WERI-Rb-1 (cell line): ENCODE data around the gene MST1.

Source experiments
- DNase-seq: peaks from one replicate; pipeline ENCODE4 v3.0.0-alpha.2; 2020
- H3K27ac ChIP-seq: fragments of 250-450 bp; sonication (Bioruptor Pico); 2 replicates; pipeline ENCODE4 v1.5.1; 2020; ENCODE audit warnings: mild to moderate bottlenecking, moderate library complexity
- H3K27me3 ChIP-seq: fragments of 250-450 bp; sonication (Bioruptor Pico); 2 replicates; pipeline ENCODE4 v1.5.1; 2021; ENCODE audit warnings: mild to moderate bottlenecking, low read depth, moderate library complexity; ENCODE audit not compliant: insufficient read depth, severe bottlenecking
- H3K36me3 ChIP-seq: fragments of 250-450 bp; sonication (Bioruptor Pico); 2 replicates; pipeline ENCODE4 v1.5.1; 2020; ENCODE audit warnings: mild to moderate bottlenecking, moderate library complexity
- H3K4me3 ChIP-seq: 2 replicates; pipeline ENCODE4 v1.5.1; 2011; ENCODE audit warnings: low read depth, mild to moderate bottlenecking, control low read depth, low read length
- H3K9me3 ChIP-seq: fragments of 250-450 bp; sonication (Bioruptor Pico); 2 replicates; pipeline ENCODE4 v1.5.1; 2021; ENCODE audit warnings: mild to moderate bottlenecking, moderate library complexity; ENCODE audit not compliant: severe bottlenecking
- TF ChIP-seq, protein P1 (sequence below): IDR thresholded peaks from 2 replicates; pipeline ENCODE4 v1.5.1; 2011; ENCODE audit warnings: low read depth, mild to moderate bottlenecking, control low read depth, inconsistent platforms, low read length

The MST1 gene

DNA sequence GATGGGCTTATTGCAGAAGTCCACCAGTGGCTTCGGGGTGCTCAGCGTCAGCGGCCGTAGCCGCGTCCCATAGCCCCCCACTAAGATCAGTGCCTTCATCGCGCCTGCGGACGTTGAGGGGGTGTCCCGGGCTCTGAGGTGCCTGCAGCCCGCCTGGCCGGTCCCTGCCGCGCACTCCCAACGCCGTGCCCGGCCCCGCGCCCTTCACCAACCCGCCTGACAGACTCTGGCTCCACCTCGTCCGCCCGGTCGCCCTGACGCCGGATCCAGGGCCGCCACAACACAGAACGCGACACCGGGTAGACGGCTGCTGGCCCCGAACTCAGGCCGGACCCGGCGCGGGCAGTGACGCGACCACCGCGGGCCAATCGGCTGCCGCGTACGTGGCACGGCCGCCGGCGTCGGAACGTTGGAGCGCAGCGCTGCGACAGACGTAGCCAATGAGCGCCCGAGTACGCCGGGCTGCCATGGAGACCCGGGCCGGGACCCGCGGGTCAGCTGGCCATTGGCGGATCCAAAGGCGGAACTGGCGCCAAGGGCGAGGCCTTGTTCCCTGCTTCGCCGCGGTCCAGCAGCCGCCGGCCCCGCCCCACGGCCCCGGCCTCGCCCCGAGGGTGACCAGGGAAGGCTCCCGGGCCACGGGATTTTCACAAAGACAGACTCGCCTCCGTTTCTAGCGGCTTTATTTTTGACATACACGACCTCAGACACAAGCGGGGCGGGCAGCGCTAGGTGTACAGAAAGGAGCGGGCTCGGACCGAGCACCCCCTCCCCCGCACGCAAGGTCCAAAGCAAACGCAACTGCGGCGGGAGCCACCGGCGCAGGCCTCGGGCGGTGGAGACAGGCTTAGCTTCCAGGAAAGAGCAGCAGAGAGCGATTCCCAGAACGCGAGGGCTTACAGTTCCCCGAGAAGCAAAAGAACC lies 34.6 kb upstream of the MST1 start, which contains the start of gene GMPPB:
GMPPB (minus strand) TSS at position 324 of the 924 bp plus-strand sequence; CDS start at position 99, 225 bp downstream.
- peak within 1 kb of the TSS; percentile 94 for H3K27ac ChIP-seq
- H3K36me3 ChIP-seq = peaks cover 59% of the 10 kb centered on the region
- peak within 1 kb of the TSS; percentile 88 for H3K4me3 ChIP-seq
- DNase-seq = peak; percentile 95
- H3K27me3 ChIP-seq = no peaks in the 10 kb centered on the region
- TF ChIP-seq, protein P1, sequence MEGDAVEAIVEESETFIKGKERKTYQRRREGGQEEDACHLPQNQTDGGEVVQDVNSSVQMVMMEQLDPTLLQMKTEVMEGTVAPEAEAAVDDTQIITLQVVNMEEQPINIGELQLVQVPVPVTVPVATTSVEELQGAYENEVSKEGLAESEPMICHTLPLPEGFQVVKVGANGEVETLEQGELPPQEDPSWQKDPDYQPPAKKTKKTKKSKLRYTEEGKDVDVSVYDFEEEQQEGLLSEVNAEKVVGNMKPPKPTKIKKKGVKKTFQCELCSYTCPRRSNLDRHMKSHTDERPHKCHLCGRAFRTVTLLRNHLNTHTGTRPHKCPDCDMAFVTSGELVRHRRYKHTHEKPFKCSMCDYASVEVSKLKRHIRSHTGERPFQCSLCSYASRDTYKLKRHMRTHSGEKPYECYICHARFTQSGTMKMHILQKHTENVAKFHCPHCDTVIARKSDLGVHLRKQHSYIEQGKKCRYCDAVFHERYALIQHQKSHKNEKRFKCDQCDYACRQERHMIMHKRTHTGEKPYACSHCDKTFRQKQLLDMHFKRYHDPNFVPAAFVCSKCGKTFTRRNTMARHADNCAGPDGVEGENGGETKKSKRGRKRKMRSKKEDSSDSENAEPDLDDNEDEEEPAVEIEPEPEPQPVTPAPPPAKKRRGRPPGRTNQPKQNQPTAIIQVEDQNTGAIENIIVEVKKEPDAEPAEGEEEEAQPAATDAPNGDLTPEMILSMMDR = no peak
- H3K9me3 ChIP-seq = no peaks in the 10 kb centered on the region

DNA sequence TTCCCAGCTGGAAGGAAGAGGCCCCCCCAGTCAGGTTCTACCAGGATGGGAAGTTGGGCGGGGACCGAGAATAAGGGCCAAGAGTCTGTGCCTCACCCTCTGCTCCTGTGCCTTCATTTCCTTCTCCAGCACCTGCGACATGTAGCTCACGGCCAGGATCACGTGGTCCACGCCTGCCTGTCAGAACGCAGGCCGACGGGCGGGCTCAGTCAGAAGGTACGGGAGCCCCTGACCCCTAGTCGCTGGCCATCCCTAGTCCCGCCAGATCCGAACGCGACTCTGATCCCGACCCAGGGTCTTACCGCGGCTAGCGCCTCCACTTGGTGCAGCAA lies 34.0 kb upstream of the MST1 start:
- TF ChIP-seq, protein P1 = 0 out of 2 replicates have a peak, but pooled peaks have one; percentile 0
- H3K9me3 ChIP-seq = no peaks in the 10 kb centered on the region
- peak; percentile 60 for DNase-seq
- peaks cover 58% of the 10 kb centered on the region for H3K36me3 ChIP-seq
- peak overlapping the region; percentile 88 for H3K4me3 ChIP-seq
- H3K27ac ChIP-seq = peak overlapping the region; percentile 94
- H3K27me3 ChIP-seq = no peaks in the 10 kb centered on the region

DNA sequence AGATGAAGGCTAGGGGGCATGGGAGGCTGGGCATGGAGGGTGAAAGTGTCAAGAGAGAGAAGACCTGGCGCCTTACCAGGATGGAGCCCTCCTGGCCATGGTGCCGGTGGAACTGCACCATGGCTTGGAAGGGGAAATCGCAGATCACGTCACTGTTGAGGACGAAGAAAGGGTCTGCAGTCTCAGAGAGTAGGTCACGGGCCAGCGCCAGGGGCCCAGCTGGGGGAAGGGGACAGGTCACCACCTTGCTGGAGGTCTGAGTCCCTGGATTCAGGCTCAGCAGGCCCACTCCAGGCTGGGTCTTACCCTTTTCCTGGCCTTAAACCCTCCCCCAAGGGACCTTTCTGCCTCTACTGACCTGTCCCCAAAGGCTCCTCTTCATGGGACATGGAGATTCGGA lies 33.6 kb upstream of the MST1 start:
- Histone ChIP-seq H3K36me3 (peaks cover 60% of the 10 kb centered on the region), H3K9me3 (no peaks in the 10 kb centered on the region), H3K27me3 (no peaks in the 10 kb centered on the region), H3K4me3 (peak overlapping the region; percentile 88), H3K27ac (peak overlapping the region; percentile 94)
- DNase-seq = no peak
- TF ChIP-seq, protein P1 = no peak

DNA sequence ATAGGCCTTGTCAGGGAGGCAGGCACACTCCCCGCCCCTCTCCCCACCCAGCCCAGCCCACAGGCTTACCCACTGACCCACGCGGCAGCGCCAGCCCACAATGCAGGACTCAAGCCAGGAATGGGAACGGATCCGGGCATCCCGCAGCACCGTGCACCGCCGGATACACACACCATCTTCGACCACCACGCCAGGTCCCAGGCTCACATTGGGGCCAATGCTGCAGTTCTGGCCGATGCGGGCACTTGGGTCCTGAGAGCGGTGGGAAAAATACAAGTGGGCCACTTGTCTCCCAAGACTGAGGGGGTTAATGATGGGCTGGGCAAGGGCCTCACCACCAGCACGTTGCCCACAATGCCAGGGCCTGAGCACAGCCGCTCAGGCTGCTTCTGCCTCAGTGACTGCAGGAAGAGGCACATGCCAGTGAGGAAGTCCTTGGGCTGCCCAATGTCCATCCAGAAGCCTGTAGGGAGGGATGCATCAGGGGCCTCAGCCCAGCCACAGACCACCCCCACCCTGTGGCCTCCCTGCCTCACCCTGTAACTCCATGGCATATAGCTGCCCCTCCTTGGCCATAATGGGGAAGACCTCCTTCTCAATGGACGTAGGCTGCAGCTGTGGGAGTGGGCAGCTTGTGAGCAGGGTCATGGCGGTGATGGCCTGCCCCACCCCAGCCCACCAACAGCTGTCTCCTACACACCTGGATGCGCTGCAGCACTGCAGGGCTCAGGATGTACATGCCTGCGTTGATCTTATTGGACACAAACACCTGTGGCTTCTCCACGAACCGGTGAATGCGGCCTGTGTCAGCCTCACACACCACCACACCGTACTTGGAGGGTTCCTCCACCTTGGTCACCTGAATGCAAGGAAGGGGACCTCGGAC lies 32.9 kb upstream of the MST1 start:
- Histone ChIP-seq H3K4me3 (no peak overlapping the region), H3K27me3 (no peaks in the 10 kb centered on the region), H3K27ac (no peak overlapping the region), H3K36me3 (peaks cover 53% of the 10 kb centered on the region), H3K9me3 (no peaks in the 10 kb centered on the region)
- TF ChIP-seq, protein P1 = no peak
- no peak for DNase-seq

DNA sequence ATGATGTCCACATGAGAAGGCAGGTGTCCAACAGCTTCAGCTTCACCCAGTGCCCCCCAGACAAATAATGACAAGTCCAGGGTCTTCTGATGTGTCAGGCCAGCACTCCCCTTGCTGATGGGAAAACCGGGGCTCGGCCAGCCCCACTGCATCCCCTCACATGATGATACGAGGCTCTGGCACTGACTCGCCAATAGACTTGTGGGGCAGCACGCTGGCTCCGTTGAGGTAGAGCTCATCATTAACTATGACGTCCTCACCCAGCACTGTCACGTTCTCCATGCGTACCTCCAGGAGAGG lies 32.3 kb upstream of the MST1 start:
- no peaks in the 10 kb centered on the region for H3K27me3 ChIP-seq
- peaks cover 47% of the 10 kb centered on the region for H3K36me3 ChIP-seq
- no peaks in the 10 kb centered on the region for H3K9me3 ChIP-seq
- TF ChIP-seq, protein P1 = no peak
- no peak for DNase-seq
- no peak overlapping the region for H3K4me3 ChIP-seq
- no peak overlapping the region for H3K27ac ChIP-seq
